IPS-18c (cell line): Measurements from ENCODE around the gene LTBP1.

Experiments used
- H3K4me3 ChIP-seq: 2 replicates; pipeline ENCODE4 v1.7.0; 2013; ENCODE audit warnings: low read depth, mild to moderate bottlenecking, low read length, moderate library complexity; ENCODE audit not compliant: insufficient read depth
- H3K9me3 ChIP-seq: one replicate; pipeline ENCODE4 v1.6.1; 2013; ENCODE audit warnings: mild to moderate bottlenecking, low read length, moderate library complexity; ENCODE audit not compliant: control insufficient read depth, insufficient read depth

Gene LTBP1

DNA sequence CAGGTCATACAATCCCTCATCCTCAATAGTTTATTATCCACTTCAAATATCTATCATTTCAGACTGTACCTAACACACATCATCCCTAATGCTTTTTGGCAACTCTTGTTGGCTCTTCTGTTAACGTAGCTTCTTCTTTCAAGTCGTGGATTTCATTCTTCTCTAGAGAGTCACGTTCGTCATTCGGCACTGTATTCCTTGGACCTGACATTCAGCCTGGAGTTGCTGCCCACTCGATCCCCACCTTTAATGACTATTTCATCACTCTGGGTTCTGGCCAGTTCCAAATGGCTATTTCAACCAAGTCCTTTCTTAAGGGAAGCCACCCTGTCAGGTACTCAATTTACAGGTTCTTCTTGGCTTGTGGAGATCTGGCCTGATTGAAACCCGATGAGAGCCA lies 337.5 kb downstream of the LTBP1 start:
- Histone ChIP-seq H3K4me3 (no peak overlapping the region), H3K9me3 (no peaks in the 10 kb centered on the region)

- H3K4me3 ChIP-seq, result no peak overlapping the region
- H3K9me3 ChIP-seq, result no peaks in the 10 kb centered on the region
Observed at GRCh38 chr2:33287507-33288005, 340.8 kb downstream of the LTBP1 start.

DNA sequence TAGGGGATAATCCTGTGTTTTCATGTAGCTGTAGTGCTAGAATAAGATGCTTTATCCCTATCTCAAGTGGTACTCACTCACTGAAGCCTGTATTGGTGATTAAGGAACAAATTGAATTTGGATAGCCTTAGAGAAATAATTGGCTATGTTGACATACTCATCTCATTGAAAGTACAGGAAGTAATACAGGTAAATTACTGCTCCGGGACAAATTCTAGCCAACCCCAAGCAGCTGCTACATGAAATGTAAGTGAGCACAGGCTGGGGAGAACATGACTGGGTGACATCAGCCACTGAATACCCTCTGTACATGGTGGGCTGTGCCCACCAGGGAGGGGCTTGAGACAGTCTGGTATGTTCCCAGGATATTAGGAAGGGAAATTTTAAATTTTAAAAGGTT lies 341.3 kb downstream of the LTBP1 start:
- Histone ChIP-seq H3K4me3 (no peak overlapping the region), H3K9me3 (no peaks in the 10 kb centered on the region)

- Histone ChIP-seq H3K9me3 (no peaks in the 10 kb centered on the region), H3K4me3 (no peak overlapping the region)
Observed at GRCh38 chr2:33289961-33290360, 343.2 kb downstream of the LTBP1 start.

DNA sequence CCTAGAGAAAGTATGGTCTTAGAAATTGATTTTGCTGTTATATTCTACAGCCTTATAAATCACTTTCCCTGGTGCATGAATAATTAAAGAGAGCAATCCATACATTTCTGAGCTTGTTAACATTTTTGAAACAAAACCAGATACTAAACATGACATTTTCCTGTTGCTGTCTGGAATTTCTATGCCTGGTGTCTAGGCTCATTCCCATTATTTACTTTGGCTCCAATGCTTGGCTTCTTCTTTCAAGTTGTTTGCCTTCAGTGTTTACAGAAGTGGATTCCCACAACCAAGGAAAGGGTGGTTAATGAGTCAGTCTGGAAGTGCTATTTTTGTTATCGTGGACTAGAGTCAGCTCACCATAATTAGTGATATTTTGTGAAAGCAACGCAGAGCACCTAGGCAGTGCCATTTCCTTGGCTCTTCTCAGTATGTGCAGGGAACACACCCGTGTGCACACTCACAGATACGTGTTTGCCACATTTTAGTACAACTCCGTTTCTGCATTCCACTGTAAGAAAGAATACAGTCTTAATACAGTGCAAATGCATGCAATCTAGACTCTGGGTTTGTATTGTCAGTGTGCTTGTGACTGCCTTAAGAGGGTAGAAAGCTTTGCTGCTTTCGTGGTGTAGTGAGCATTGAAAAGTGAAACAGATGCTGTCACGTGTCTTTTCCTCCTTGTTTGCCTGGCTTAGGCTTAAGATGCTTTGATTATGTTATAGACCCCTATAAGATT lies 344.7 kb downstream of the LTBP1 start:
- H3K4me3 ChIP-seq, result no peak overlapping the region
- H3K9me3 ChIP-seq, result no peaks in the 10 kb centered on the region

DNA sequence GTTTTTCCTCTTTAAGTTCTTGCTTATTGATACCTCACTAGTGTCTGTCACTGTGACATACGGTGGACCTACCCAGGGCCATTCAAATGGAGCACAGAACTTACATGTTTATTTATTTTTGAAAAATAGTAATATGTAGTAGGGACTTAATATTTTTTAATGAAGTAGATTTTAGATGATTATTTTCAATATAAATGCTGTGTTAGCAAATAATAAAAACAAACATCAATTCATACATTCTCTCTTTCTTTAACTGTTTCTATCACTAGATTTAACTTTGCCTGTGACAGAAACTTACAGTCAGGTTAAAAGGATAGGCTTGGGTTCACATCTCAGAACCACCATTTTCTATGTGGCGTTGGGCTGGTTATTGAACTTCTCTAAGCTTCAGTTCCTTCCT lies 345.3 kb downstream of the LTBP1 start:
- H3K9me3 ChIP-seq, result no peaks in the 10 kb centered on the region

GRCh38 chr2:33292981-33293595 lies 346.3 kb downstream of the LTBP1 start:
- H3K4me3 ChIP-seq, result no peak overlapping the region
- H3K9me3 ChIP-seq, result no peaks in the 10 kb centered on the region

More for the DNA sequence above, 345.3 kb downstream of the LTBP1 start:
- H3K4me3 ChIP-seq, result no peak overlapping the region

DNA sequence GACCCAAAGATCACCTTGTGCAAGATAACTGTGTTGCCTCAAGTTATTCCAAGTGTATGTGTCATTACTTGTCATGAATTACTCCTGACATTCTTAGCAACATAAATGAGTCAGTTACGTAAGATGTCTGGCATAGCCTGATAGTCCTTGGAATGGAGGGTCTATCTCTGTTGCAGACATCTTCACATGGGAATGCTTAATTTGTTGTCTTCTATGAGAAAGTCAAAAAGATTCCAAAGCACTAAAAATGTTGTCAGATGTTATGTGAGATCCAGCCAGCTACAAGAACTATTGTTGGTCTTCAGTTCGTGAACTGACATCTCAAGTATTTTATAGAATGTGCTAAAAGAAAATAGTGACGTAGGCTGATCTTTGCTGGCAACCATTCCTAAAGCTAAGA lies 351.5 kb downstream of the LTBP1 start:
- Histone ChIP-seq H3K9me3 (no peaks in the 10 kb centered on the region), H3K4me3 (no peak overlapping the region)

DNA sequence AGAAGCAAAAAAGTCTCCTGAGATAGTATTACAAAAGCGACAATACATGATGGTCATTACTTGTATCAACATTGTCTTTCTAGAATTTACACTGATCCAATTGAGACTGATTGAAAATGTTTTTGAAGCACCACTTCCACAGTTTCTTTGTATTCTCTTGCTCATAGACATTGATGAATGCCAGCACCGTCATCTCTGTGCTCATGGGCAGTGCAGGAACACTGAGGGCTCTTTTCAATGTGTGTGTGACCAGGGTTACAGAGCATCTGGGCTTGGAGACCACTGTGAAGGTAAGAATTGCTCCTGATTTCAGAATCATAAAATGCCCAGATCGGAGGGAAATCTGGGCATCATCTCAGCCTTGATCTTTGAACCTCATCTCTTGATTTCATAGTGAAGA lies 354.6 kb downstream of the LTBP1 start:
- Histone ChIP-seq H3K9me3 (no peaks in the 10 kb centered on the region), H3K4me3 (no peak overlapping the region)

DNA sequence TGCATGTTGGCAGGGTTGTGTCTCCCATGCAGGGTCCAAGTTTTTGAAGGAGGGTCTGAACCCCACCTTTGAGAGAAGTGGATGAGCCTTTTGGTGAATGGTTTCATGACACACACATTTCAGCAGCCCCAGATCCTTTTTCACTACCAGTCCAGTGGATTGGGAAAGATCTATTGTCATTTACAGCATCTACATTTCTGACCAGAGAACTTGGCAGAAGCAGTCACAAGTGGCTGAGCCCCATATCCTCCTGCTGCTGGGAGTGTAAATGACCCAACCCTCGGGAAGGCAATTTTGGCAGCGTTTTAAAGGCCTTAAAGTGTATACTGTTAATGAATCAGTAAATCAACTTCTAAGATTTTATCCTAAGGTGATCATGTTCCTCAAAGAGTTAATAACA lies 355.6 kb downstream of the LTBP1 start:
- H3K4me3 ChIP-seq, result no peak overlapping the region
- H3K9me3 ChIP-seq, result no peaks in the 10 kb centered on the region

GRCh38 chr2:33304032-33304864 lies 357.5 kb downstream of the LTBP1 start:
- Histone ChIP-seq H3K9me3 (no peaks in the 10 kb centered on the region), H3K4me3 (no peak overlapping the region)

GRCh38 chr2:33307659-33308270 lies 361.0 kb downstream of the LTBP1 start:
- no peaks in the 10 kb centered on the region for H3K9me3 ChIP-seq
- H3K4me3 ChIP-seq, result no peak overlapping the region

DNA sequence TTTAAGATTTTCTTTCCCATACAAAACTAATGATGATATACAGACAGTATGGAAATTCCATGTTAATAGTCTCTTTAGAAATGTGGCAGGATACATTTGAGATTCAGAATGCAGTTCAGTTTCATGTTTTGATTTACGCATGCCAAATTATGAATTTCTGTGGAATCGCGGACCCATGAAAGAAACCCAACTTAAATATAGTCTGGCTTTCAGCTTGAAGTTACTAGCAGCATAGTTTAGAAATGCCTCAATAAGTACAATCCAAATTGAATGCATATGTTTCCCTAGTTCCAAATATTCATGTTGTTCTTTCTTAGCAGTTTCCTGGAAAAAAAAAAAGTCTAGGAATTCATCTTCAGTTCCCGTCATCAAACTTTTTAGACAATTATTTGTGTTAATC lies 365.6 kb downstream of the LTBP1 start:
- no peak overlapping the region for H3K4me3 ChIP-seq
- H3K9me3 ChIP-seq, result no peaks in the 10 kb centered on the region

GRCh38 chr2:33313039-33313438 lies 366.3 kb downstream of the LTBP1 start:
- Histone ChIP-seq H3K9me3 (no peaks in the 10 kb centered on the region), H3K4me3 (no peak overlapping the region; the same call in 1 of the 2 replicates)

DNA sequence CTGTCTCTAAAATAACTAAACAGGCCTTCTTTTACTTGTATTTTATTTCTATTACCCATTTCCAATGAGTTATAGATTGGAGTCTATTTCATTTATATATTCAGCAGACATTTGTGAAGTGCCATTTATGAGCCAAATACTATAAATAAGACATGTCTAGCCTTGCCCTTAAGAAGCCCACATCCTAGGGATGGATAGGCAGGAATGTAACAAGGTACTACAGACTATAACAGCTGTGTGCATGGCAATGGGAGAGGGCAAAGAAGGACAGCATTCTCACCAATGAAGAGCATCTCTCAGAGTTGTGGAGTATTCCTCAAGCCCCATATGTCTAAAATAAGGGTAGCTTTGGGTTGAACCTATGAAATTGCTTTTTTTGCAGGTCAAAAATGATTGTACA lies 367.8 kb downstream of the LTBP1 start:
- H3K9me3 ChIP-seq, result no peaks in the 10 kb centered on the region
- H3K4me3 ChIP-seq, result no peak overlapping the region

DNA sequence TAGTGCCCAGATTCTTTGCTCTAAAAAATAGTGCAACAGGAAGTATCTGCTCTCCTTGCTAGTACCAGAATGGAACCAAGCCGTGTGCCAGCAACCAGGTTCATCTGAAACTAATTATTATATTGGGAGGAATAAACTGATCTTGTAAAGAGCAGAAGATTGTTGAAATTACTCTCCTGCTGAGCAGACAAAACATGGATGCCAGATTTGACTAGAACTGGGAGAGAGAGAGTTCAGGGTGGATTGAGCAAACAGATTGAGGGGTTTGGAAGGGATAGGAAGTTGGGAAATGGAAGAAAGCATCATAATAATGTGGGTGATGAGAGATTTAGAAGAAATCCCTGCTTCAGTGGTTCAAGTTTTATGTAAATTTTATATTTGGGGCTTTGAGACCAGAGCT lies 369.6 kb downstream of the LTBP1 start:
- Histone ChIP-seq H3K9me3 (no peaks in the 10 kb centered on the region), H3K4me3 (no peak overlapping the region)

DNA sequence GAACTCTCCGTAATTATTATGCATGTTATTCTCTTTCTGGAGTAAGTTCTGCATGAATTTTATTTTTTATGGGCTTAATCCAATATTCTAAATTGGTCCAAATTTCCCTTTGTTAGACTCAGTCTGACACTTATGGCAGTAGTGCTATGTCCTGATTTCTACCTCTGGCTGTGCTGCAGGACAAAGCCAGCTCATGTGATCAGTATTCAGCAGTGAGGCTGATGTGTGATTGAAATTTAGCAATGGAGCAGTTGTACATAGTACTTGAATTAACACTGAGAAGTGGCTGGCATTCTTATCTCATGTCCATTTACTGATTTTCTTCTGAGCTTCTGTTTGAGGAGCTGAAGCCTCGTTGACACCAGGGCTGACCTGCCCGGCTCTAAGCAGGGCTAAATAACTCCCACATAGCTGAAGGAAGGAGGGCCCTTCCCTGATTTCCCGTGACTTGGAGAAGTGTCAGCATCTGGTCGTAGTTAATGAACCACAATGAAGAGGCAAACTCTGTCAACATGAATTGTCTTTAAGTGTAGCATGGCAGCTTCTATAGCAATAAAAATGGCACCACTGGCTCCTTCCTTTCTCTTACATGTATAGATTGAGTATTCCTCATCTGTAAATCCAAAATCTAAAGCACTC lies 370.7 kb downstream of the LTBP1 start:
- H3K9me3 ChIP-seq, result no peaks in the 10 kb centered on the region
- H3K4me3 ChIP-seq, result no peak overlapping the region
